Stimulated activated CD4-positive, alpha-beta T cell treated with anti-CD3 and anti-CD28 coated beads, Interleukin-4, amount 100 ng/mL, for 24 hours (primary cell): Measurements from ENCODE around the gene NIPBL.
"Not testable (repeated sequence)": the region's sequence is repeated elsewhere in the genome, so short reads cannot be mapped to it uniquely, and the experiment has no call there.

ENCODE experiments used
- DNase-seq: peaks from one replicate; pipeline ENCODE4 v3.0.0-alpha.2; 2020

NIPBL gene

GRCh38 chr5:36904677-36905076 lies 28.1 kb downstream of the NIPBL start:
- DNase-seq = no peak

DNA sequence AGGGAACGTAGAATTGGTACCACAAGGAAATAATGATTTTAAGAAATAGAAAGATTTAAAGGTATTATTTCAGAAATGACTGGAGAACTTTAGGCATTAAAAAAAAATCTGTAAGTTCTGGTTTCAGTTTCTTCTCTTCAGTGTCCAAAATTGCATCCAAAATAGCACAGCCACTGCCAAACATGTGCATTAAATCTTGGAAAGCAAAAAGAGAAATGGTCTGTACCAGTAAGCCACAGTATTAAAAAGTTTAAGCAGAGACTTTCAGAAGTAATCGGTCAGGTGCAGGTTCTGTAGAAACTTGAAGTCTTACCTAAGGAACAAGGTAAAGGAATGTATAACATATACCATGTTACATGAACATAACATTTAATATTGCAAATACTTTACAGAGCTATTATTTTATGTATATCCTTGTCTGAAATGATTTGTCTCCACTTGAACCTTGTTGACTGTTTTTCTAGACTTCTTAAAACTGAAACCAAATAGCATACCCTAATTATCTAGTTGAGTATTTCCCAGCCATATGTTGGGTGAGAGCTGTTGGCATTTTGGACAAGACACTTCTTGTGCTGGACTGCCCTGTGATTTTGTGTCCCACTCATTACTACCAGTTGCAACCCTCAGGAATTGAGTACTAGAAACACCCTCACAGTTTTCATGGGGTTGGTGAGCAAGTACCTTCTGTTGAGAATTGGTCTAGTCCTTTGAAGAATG lies 32.1 kb downstream of the NIPBL start:
- no peak for DNase-seq

- DNase-seq = no peak
Observed at GRCh38 chr5:36915653-36916052, 39.1 kb downstream of the NIPBL start.

GRCh38 chr5:36916614-36917013 lies 40.0 kb downstream of the NIPBL start:
- not testable (repeated sequence) for DNase-seq

DNA sequence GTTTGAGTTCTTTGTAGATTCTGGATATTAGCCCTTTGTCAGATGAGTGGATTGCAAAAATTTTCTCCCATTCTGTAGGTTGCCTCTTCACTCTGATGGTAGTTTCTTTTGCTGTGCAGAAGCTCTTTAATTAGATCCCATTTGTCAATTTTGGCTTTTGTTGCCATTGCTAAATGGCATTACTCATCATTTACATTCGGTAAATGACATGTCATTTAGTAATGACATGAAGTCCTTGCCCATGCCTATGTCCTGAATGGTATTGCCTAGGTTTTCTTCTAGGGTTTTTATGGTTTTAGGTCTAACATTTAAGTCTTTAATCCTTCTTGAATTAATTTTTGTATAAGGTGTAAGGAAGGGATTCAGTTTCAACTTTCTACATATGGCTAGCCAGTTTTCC lies 40.8 kb downstream of the NIPBL start:
- DNase-seq = not testable (repeated sequence)

DNA sequence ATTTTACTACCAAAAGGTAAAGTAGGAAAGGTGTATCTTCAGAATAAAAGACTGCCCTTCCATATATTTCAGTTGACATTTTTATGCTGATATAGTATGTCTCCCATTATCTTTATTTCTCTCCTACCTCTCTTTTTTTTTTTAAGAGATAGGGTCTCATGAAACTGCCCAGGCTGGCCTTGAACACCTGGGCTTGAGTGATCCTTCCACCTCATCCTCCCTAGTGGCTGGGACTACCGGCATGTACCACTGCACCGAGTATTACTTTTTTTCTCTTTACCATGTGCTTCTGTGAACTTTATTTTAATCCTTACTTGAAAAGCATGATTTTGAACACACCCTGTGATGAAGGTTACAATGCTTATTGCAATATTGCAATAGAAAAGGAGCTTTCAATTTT lies 42.7 kb downstream of the NIPBL start:
- no peak for DNase-seq

- no peak for DNase-seq
Observed at GRCh38 chr5:36919650-36920049, 43.1 kb downstream of the NIPBL start.

GRCh38 chr5:36928947-36929346 lies 52.4 kb downstream of the NIPBL start:
- DNase-seq = no peak

DNA sequence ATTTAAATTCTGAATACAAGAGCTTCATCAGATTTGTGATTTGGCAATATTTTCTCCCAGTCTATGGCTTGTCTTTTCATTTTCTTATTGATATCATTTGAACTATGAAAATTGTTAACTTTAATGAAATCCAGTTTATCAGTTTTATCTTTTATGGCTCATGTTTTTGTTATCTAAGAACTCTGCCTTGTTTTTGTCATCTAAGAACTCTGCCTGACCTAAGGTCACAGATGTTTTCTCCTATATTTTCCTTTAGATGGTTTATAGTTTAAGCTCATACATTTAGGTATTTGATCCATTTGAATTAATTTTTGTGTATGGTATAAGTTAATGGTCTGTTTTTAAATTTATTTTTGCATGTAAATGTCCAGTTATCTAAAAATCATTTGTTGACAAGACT lies 52.9 kb downstream of the NIPBL start:
- DNase-seq = no peak

DNA sequence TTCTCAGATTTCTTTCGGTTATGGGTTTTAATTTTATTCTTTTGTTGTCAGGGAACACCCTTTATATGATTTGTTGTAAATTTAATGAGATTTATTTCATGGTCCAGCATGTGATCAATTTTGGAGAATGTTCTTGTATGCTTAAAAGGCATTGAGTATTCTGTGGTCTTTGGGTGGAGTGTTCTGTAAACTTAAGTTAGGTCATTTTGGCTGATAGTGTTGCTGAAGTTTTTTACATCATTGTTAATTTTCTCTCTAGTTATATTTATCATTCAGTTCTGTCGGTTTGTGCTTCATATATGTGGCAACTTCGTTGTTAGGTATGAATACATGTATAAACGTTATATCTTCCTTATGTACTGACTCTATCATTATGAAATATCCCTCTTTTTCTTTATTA lies 55.5 kb downstream of the NIPBL start:
- no peak for DNase-seq

DNA sequence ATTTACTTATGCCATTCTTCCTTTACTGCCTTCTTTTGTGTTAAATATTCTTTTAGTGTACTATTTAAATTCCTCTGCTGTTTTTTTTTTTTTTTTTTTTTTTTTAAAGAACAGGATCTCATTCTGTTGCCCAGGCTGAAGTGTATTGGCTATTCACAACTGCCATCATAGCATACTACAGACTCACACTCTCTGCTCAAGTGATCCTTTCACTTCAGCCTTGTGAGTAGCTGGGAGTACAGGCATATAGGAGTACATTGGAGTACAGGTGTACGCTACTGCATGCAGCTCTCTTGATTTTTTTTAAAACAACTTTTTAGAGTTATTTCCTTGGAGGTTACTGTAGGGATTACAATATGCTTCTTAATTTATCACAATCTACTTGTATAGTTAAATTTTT lies 56.1 kb downstream of the NIPBL start:
- no peak for DNase-seq

- no peak for DNase-seq
Observed at GRCh38 chr5:36934740-36935356, 58.3 kb downstream of the NIPBL start.

DNA sequence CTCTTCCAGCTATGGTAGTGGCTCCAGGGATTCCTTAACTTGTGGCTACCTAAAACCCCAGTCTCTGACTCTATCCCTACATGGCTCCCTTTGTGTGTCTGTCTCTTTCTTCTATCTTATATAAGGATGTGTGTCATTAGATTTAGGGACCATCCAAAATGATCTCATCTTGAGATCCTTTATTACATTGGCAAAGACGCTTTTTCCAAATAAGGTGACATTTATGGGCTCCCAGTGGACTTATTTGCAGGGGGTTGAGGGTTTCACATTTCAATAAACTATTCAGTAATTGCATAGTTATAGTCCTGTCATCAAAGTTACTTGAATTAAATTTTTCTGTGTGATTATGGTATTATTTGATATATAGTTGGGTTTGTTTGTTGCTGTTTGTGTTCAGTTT lies 59.2 kb downstream of the NIPBL start:
- no peak for DNase-seq

DNA sequence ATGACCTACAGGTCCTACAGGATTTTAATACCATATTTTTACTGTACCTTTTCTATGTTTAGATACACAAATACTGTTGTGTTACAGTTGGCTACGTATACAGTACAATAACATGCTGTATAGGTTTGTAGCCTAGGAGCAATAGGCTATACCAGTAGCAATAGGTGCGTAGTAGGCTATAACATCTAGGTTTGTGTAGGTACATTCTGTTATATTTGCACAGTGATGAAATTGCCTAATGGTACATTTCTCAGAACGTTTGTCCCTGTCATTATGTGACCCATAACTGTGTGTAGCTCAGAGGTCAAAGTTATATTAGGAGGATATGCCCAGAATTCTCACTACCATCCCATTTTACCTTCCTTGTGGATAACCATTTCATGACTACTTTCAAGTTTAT lies 59.7 kb downstream of the NIPBL start:
- no peak for DNase-seq

- DNase-seq = no peak
Observed at GRCh38 chr5:36938129-36938528, 61.6 kb downstream of the NIPBL start.

DNA sequence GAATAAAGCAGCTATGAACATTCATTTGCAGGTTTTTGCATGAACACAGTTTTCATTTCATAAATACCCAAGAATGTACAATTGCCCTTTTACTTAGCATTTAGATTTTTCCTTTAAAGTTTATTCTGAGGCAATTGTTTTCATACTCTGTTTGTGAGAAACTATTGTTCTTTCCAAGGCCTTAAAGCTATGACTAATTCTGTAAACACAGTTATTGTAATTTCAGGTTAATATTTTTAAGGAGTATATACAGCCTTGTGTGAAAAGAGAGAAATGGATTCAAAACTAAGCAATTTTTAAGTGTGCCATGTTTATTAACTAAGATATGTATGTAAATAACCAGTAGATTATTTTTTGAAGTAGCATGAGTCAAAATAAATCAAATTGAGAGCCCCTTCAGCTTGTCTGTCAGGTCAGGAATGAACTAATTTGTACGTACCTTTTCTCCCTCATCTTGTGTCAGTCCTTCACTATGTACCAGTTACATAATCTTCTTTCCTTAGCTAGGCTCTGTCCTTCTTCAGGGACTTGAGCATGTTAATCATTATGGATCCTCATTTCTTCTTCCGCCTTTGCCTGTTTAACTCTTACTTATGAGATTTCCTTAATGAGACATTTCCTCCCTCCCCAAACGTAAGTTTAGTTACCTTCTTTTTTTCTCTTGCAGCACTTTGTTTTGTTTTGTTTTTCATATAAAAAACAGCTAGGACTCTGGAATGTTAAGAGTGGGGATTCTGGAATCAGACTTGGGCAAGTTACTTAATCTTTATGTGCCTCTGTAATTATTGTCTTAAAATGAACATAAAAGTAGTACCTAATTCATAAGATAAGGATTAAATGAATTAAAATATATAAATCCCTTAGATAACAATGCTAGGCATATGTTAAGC lies 63.6 kb downstream of the NIPBL start:
- DNase-seq = no peak

DNA sequence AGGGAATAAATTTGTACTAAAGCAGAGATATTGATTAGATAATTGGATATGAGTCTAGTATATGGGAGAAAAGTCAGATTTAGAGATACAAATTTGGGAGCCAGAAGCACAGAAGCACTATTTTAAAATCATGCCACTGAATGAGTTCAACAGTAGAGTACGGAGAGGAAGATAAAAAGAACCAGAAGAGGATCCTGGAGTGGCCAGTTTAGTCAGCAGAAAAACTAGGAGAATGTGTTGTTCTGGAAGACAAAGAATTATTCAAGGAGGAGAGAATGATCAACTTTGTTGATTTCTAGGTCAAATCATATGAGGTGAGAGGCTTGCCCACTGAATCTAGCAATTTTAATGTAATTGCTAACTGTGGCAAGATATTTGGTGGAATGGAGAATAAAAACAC lies 67.0 kb downstream of the NIPBL start:
- DNase-seq = no peak

- no peak for DNase-seq
Observed at GRCh38 chr5:36944024-36944423, 67.5 kb downstream of the NIPBL start.

GRCh38 chr5:36944607-36945225 lies 68.1 kb downstream of the NIPBL start:
- no peak for DNase-seq

GRCh38 chr5:36945687-36946086 lies 69.1 kb downstream of the NIPBL start:
- DNase-seq = no peak

- DNase-seq = no peak
Observed at GRCh38 chr5:36946101-36946500, 69.5 kb downstream of the NIPBL start.

GRCh38 chr5:36948041-36948440 lies 71.5 kb downstream of the NIPBL start:
- DNase-seq = no peak

GRCh38 chr5:36948650-36949049 lies 72.1 kb downstream of the NIPBL start:
- no peak for DNase-seq
